Psoas muscle (tissue), 8 donors: Measurements from ENCODE around the gene OLFM2. TPM values are rescaled to one million over a fixed set of nuclear protein-coding genes. Genes with fewer than 3 reads are reported as not detected.
"Not testable (repeated sequence)": the region's sequence is repeated elsewhere in the genome, so short reads cannot be mapped to it uniquely, and the experiment has no call there.

ENCODE experiments used
- ATAC-seq, 4 donors: fragments of 200-7000 bp; cut with Tn5 transposase; one replicate each; pipeline ENCODE4 v1.9.1; 2020; ENCODE audit warnings: moderate library complexity in 3 of 4, mild to moderate bottlenecking in 2 of 4
- DNase-seq, 2 donors: peaks; one replicate each; pipeline ENCODE4 v3.0.0-alpha.2; 2020
- H3K27ac ChIP-seq: fragments of 200-600 bp; one replicate; pipeline ENCODE4 v1.8.0; 2022
- H3K27me3 ChIP-seq, 3 donors: fragments of 200-600 bp in 1 of 3; one replicate each; pipeline versions ENCODE4 v1.6.1 to v1.8.0; 2013 to 2022; ENCODE audit warnings: low read length in 2 of 3, mild to moderate bottlenecking in 2 of 3, moderate library complexity in 1 of 3; ENCODE audit not compliant: insufficient read depth in 3 of 3
- H3K36me3 ChIP-seq, 2 donors: fragments of 200-600 bp in 1 of 2; one replicate each; pipeline versions ENCODE4 v1.6.1 to v1.8.0; 2013 to 2022; ENCODE audit warnings: low read depth in 1 of 2, mild to moderate bottlenecking in 1 of 2, moderate library complexity in 1 of 2; ENCODE audit not compliant: insufficient read depth in 1 of 2
- H3K4me1 ChIP-seq: fragments of 200-600 bp; one replicate; pipeline ENCODE4 v1.8.0; 2022
- H3K4me3 ChIP-seq: fragments of 200-600 bp; one replicate; pipeline ENCODE4 v1.8.0; 2022; ENCODE audit warnings: mild to moderate bottlenecking
- H3K9me3 ChIP-seq: fragments of 200-600 bp; one replicate; pipeline ENCODE4 v1.8.0; 2022
- CTCF ChIP-seq: fragments of 200-600 bp; IDR thresholded peaks from one replicate; pipeline ENCODE4 v1.8.0; 2022; ENCODE audit warnings: antibody characterized with exemption
- WGBS, 3 donors: extraction: QIAGEN DNeasy Blood & Tissue Kit; methylation state at CpG; one replicate each; pipeline versions ENCODE4 v1.1.6 to v1.1.7; 2013; 5-methylcytosine and 5-hydroxymethylcytosine counted together
- intact Hi-C, 2 donors: fragments of 100-400 bp; cut with DNase I; formaldehyde crosslinking; loops; one replicate each; pipeline versions ENCODE4 v1.11.0 to v1.14.2; 2022
- polyA plus RNA-seq, 3 donors: library from polyadenylated mRNA; stranded (reverse); fragments of 200-250 nt; gene quantifications; one replicate each; pipeline ENCODE4 v1.2.3, GENCODE V29; 2013
- total RNA-seq, 4 donors: library from RNA; stranded (reverse); fragmentation: NEBNext Ultra II Directional in 2 of 4; extraction: Animal tissue kit (Norgen Biotek cat#: 25700) in 2 of 4; gene quantifications; one replicate each; pipeline versions ENCODE4 v1.2.1 to v1.2.4, GENCODE V29; 2021 to 2023
- donor health status: healthy with polysubstance abuse.
- donor health status: DM: no; HTN: no; CAD: no; lungs with moderate emphysema.
- donor health status: Bipolar disorder and iron deficiency.
- donor health status: healthy.
- donor health status: DM: yes; HTN: yes; CAD: no.
- donor health status: DM: no; HTN: no; CAD: no.
- donor health status: DM: no; HTN: no; CAD: no.
- donor health status: DM: yes; HTN: yes; CAD: no.

The OLFM2 gene
- total and polyA plus RNA-seq, 7 donors, result 0.48 to 5.1 (median 1.0) TPM

GRCh38 chr19:9932835-9933234 is 3.5 kb downstream of the OLFM2 start:
- peaks cover 5 to 48% (median 15%) of the 10 kb centered on the region in 3 donors for H3K27me3 ChIP-seq
- intact Hi-C loops, result loop anchor here (5.0 kb wide), 3 partner anchors 94 to 459 kb away; partner anchors contain the start of gene MRPL4 (in 1 of the 2)
- 83 to 88% (median 86%) methylated on average over 4 of the region's 4 CpGs for whole genome bisulfite sequencing, 3 donors
- peaks cover 6% of the 10 kb centered on the region for H3K4me1 ChIP-seq
- DNase-seq, result no peak
- H3K9me3 ChIP-seq, result no peaks in the 10 kb centered on the region
- no peaks in the 10 kb centered on the region for H3K36me3 ChIP-seq
- H3K27ac ChIP-seq, result no peak overlapping the region
- no peak for ATAC-seq
- TF ChIP-seq CTCF, result no peak
- no peak overlapping the region for H3K4me3 ChIP-seq

GRCh38 chr19:9931629-9932028 is 4.7 kb downstream of the OLFM2 start:
- H3K9me3 ChIP-seq, result no peaks in the 10 kb centered on the region
- ATAC-seq, result no peak
- DNase-seq, result no peak
- intact Hi-C loops, result loop anchor here (2.0 to 5.0 kb wide), 5 partner anchors 95 to 461 kb away; partner anchors contain the start of gene MRPL4 (in 1 of the 2)
- H3K27ac ChIP-seq, result no peak overlapping the region
- no peak for TF ChIP-seq CTCF
- H3K4me3 ChIP-seq, result no peak overlapping the region
- no peaks in the 10 kb centered on the region for H3K36me3 ChIP-seq
- H3K27me3 ChIP-seq, result peaks cover 5 to 42% (median 10%) of the 10 kb centered on the region in 3 donors
- H3K4me1 ChIP-seq, result peaks cover 5% of the 10 kb centered on the region
- 91 to 94% (median 91%) methylated on average over 1 of the region's 1 CpG for WGBS, 3 donors

GRCh38 chr19:9923440-9923839 is 12.9 kb downstream of the OLFM2 start:
- no peak for TF ChIP-seq CTCF
- H3K4me3 ChIP-seq, result no peak overlapping the region
- no peak for ATAC-seq
- peaks cover 5% of the 10 kb centered on the region for H3K9me3 ChIP-seq
- H3K36me3 ChIP-seq, result no peaks in the 10 kb centered on the region
- no peaks in the 10 kb centered on the region for H3K4me1 ChIP-seq
- WGBS, 3 donors, result 88 to 97% (median 92%) methylated on average over 4 of the region's 4 CpGs
- no peak for DNase-seq
- no peaks in the 10 kb centered on the region for H3K27me3 ChIP-seq
- H3K27ac ChIP-seq, result no peak overlapping the region
- intact Hi-C loops, result no loop called here

- 82 to 89% (median 87%) methylated on average over 5 of the region's 5 CpGs for WGBS, 3 donors
- H3K36me3 ChIP-seq, H3K4me3 ChIP-seq, DNase-seq, ATAC-seq, intact Hi-C loops, H3K27ac ChIP-seq, H3K27me3 ChIP-seq, H3K9me3 ChIP-seq, H3K4me1 ChIP-seq: not testable (repeated sequence)
Measured at GRCh38 chr19:9922782-9923379, 13.4 kb downstream of the OLFM2 start.

- Histone ChIP-seq H3K27me3 (peaks cover 0 to 37% (median 14%) of the 10 kb centered on the region in 3 donors), H3K27ac (no peak overlapping the region), H3K4me3 (no peak overlapping the region), H3K36me3 (no peaks in the 10 kb centered on the region), H3K9me3 (no peaks in the 10 kb centered on the region), H3K4me1 (no peaks in the 10 kb centered on the region)
- TF ChIP-seq CTCF, result no peak
- intact Hi-C loops, result no loop called here
- DNase-seq, result no peak
- peak in 1 of 4 donors; percentile 54 for ATAC-seq
- WGBS, 3 donors, result 1 to 3% (median 2%) methylated on average over 3 of the region's 3 CpGs
Measured at GRCh38 chr19:9917321-9917720, 19.0 kb downstream of the OLFM2 start.
